ENCODE data around the gene MYDGF. TPM values are rescaled to one million over a fixed set of nuclear protein-coding genes. Genes with fewer than 3 reads are reported as not detected.

The MYDGF gene
- total and polyA plus RNA-seq, 2 of the 13 experiments (the other 11 are each of a cell fraction or from before 2014, with no cell fraction given), result 116 to 198 TPM

DNA sequence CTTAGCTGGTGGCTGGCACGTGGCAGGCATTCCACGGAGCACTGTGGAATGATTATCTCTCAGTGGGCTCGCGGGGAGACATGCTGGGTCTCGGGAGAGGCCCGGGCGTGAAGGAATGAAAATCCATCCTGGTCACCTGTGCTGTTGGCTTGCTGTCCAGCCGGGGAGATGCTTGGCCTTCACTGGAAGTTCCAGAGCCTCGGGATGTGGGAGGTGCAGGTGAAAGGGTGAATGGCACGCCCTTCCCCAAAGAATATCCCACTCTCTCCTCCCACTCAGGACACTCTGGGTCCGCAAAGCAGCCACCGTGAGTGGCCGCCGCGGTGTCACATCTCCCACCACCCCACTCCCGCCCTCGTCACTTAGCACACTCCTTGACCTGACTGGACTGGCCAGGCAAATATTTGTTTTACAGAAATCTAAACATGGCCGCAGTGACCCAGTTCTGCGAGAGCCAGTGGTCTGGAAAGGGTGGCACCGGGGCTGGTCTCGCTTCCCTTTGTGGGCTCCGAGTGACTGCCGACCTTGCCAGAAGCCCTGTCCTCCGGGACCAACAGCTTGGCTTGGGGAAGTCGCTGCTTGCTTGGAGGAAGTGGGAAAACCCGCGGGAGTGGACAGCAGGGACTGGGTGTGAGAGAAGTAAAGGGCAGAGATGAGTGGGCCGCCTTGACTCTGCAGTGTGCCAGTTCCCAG is 45.5 kb upstream of the MYDGF start (continued):
- TF ChIP-seq, protein P1, sequence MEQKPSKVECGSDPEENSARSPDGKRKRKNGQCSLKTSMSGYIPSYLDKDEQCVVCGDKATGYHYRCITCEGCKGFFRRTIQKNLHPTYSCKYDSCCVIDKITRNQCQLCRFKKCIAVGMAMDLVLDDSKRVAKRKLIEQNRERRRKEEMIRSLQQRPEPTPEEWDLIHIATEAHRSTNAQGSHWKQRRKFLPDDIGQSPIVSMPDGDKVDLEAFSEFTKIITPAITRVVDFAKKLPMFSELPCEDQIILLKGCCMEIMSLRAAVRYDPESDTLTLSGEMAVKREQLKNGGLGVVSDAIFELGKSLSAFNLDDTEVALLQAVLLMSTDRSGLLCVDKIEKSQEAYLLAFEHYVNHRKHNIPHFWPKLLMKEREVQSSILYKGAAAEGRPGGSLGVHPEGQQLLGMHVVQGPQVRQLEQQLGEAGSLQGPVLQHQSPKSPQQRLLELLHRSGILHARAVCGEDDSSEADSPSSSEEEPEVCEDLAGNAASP (CRISPR knock-in tag; IDR thresholded peaks at IDR 0.05; ENCODE audit: borderline replicate concordance), result peak; percentile 89; the same call in 1 of the 2 replicates
- TF ChIP-seq ERF (CRISPR knock-in tag; IDR thresholded peaks at IDR 0.05), result 0 out of 2 replicates have a peak, but pooled peaks have one; percentile 66
- TF ChIP-seq ZNF292 (CRISPR knock-in tag; IDR thresholded peaks at IDR 0.05; ENCODE audit: borderline replicate concordance, low read depth), result no peak; the same call in 1 of the 2 replicates
- TF ChIP-seq TBL1XR1 (IDR thresholded peaks at IDR 0.05; ENCODE audit: borderline replicate concordance, low read length, partially characterized antibody), result peak; percentile 79
- TF ChIP-seq ZNF484 (CRISPR knock-in tag; IDR thresholded peaks at IDR 0.05; ENCODE audit: borderline replicate concordance, low read depth), result no peak
- TF ChIP-seq, protein P2, sequence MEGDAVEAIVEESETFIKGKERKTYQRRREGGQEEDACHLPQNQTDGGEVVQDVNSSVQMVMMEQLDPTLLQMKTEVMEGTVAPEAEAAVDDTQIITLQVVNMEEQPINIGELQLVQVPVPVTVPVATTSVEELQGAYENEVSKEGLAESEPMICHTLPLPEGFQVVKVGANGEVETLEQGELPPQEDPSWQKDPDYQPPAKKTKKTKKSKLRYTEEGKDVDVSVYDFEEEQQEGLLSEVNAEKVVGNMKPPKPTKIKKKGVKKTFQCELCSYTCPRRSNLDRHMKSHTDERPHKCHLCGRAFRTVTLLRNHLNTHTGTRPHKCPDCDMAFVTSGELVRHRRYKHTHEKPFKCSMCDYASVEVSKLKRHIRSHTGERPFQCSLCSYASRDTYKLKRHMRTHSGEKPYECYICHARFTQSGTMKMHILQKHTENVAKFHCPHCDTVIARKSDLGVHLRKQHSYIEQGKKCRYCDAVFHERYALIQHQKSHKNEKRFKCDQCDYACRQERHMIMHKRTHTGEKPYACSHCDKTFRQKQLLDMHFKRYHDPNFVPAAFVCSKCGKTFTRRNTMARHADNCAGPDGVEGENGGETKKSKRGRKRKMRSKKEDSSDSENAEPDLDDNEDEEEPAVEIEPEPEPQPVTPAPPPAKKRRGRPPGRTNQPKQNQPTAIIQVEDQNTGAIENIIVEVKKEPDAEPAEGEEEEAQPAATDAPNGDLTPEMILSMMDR (CRISPR knock-in tag; IDR thresholded peaks at IDR 0.05), result peak; percentile 6; the same call in 1 of the 2 replicates
- TF ChIP-seq ZSCAN29 (CRISPR knock-in tag; conservative IDR thresholded peaks at IDR 0.05), result no peak
- no peak for TF ChIP-seq ZNF558 (CRISPR knock-in tag; IDR thresholded peaks at IDR 0.05; ENCODE audit: borderline replicate concordance)
- TF ChIP-seq SMC3 (IDR thresholded peaks at IDR 0.05; ENCODE audit: low read length), result no peak
- no peak for TF ChIP-seq MXD4 (CRISPR knock-in tag; IDR thresholded peaks at IDR 0.05)
- TF ChIP-seq HNRNPLL (IDR thresholded peaks at IDR 0.05; ENCODE audit: low read depth, low read length, poor library complexity, severe bottlenecking), result no peak
- TF ChIP-seq SSRP1 (CRISPR knock-in tag; IDR thresholded peaks at IDR 0.05), result no peak
- TF ChIP-seq ZNF644 (CRISPR knock-in tag; IDR thresholded peaks at IDR 0.05; ENCODE audit: low read depth), result peak; percentile 47; the same call in 1 of the 2 replicates
- TF ChIP-seq, protein P3, sequence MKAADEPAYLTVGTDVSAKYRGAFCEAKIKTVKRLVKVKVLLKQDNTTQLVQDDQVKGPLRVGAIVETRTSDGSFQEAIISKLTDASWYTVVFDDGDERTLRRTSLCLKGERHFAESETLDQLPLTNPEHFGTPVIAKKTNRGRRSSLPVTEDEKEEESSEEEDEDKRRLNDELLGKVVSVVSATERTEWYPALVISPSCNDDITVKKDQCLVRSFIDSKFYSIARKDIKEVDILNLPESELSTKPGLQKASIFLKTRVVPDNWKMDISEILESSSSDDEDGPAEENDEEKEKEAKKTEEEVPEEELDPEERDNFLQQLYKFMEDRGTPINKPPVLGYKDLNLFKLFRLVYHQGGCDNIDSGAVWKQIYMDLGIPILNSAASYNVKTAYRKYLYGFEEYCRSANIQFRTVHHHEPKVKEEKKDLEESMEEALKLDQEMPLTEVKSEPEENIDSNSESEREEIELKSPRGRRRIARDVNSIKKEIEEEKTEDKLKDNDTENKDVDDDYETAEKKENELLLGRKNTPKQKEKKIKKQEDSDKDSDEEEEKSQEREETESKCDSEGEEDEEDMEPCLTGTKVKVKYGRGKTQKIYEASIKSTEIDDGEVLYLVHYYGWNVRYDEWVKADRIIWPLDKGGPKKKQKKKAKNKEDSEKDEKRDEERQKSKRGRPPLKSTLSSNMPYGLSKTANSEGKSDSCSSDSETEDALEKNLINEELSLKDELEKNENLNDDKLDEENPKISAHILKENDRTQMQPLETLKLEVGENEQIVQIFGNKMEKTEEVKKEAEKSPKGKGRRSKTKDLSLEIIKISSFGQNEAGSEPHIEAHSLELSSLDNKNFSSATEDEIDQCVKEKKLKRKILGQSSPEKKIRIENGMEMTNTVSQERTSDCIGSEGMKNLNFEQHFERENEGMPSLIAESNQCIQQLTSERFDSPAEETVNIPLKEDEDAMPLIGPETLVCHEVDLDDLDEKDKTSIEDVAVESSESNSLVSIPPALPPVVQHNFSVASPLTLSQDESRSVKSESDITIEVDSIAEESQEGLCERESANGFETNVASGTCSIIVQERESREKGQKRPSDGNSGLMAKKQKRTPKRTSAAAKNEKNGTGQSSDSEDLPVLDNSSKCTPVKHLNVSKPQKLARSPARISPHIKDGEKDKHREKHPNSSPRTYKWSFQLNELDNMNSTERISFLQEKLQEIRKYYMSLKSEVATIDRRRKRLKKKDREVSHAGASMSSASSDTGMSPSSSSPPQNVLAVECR (CRISPR knock-in tag; IDR thresholded peaks at IDR 0.05; ENCODE audit: borderline replicate concordance), result peak; percentile 58; the same call in 1 of the 2 replicates
- TF ChIP-seq SP1 (IDR thresholded peaks at IDR 0.05), result no peak
- no peak for TF ChIP-seq SP1 (CRISPR knock-in tag; IDR thresholded peaks at IDR 0.05)
- no peak for TF ChIP-seq NFIC (IDR thresholded peaks at IDR 0.05; ENCODE audit: low read length)
- TF ChIP-seq NFYC (CRISPR knock-in tag; IDR thresholded peaks at IDR 0.05), result no peak
- no peak for TF ChIP-seq HMGA1 (CRISPR knock-in tag; conservative IDR thresholded peaks at IDR 0.05)
- 0 out of 2 replicates have a peak, but pooled peaks have one; percentile 50 for TF ChIP-seq MEIS2 (CRISPR knock-in tag; IDR thresholded peaks at IDR 0.05)
- TF ChIP-seq ZBTB7A (CRISPR knock-in tag; IDR thresholded peaks at IDR 0.05), result 0 out of 2 replicates have a peak, but pooled peaks have one; percentile 43
- no peak for TF ChIP-seq ZNF850 (CRISPR knock-in tag; conservative IDR thresholded peaks at IDR 0.05)
- peak; percentile 46; the same call in 1 of the 2 replicates for TF ChIP-seq ZNF607 (CRISPR knock-in tag; IDR thresholded peaks at IDR 0.05; ENCODE audit: borderline replicate concordance)

Measured in HepG2 (cell line).